Measurements from ENCODE around the gene HOXB7. TPM values are rescaled to one million over a fixed set of nuclear protein-coding genes. Genes with fewer than 3 reads are reported as not detected.

HOXB7 gene
- polyA plus RNA-seq (ENCODE audit: insufficient read length in 4 of 4) = 10 to 100 TPM in 3 of 4 donors, 1 to 10 TPM in 1; 6.0 to 53.3 (median 39.3) TPM

- no peak for DNase-seq (ENCODE audit: low read depth in 4 of 4, low spot score in 3 of 4)
These were observed at the start of gene HOXB7 for GRCh38 chr17:48610282-48611211. TSS of gene HOXB7 (minus strand) at chr17:48611017. CDS start at chr17:48610918, 99 bp downstream.

GRCh38 chr17:48655913-48656312, 45.1 kb upstream of the HOXB7 start:
- DNase-seq (ENCODE audit: low read depth in 4 of 4, low spot score in 3 of 4) = no peak

- DNase-seq (ENCODE audit: low read depth in 4 of 4, low spot score in 3 of 4) = no peak
These were observed 38.9 kb upstream of the HOXB7 start for GRCh38 chr17:48649741-48650140.

- no peak for DNase-seq (ENCODE audit: low read depth in 4 of 4, low spot score in 3 of 4)
These were observed 37.1 kb upstream of the HOXB7 start for GRCh38 chr17:48647963-48648245.

GRCh38 chr17:48647103-48647962, 36.5 kb upstream of the HOXB7 start:
- no peak for DNase-seq (ENCODE audit: low read depth in 4 of 4, low spot score in 3 of 4)

- no peak for DNase-seq (ENCODE audit: low read depth in 4 of 4, low spot score in 3 of 4)
These were observed 35.6 kb upstream of the HOXB7 start for GRCh38 chr17:48646183-48647102.

- DNase-seq (ENCODE audit: low read depth in 4 of 4, low spot score in 3 of 4) = no peak
These were observed 34.9 kb upstream of the HOXB7 start for GRCh38 chr17:48645639-48646182.

- DNase-seq (ENCODE audit: low read depth in 4 of 4, low spot score in 3 of 4) = no peak
These were observed 34.2 kb upstream of the HOXB7 start for GRCh38 chr17:48644910-48645557.

- no peak for DNase-seq (ENCODE audit: low read depth in 4 of 4, low spot score in 3 of 4)
These were observed 33.3 kb upstream of the HOXB7 start for GRCh38 chr17:48644159-48644558.

- DNase-seq (ENCODE audit: low read depth in 4 of 4, low spot score in 3 of 4) = no peak
These were observed 32.8 kb upstream of the HOXB7 start for GRCh38 chr17:48643697-48644012.

GRCh38 chr17:48642843-48643696, 32.3 kb upstream of the HOXB7 start:
- no peak for DNase-seq (ENCODE audit: low read depth in 4 of 4, low spot score in 3 of 4)

- no peak for DNase-seq (ENCODE audit: low read depth in 4 of 4, low spot score in 3 of 4)
These were observed 31.4 kb upstream of the HOXB7 start for GRCh38 chr17:48642059-48642842.

GRCh38 chr17:48641541-48642058, 30.8 kb upstream of the HOXB7 start:
- DNase-seq (ENCODE audit: low read depth in 4 of 4, low spot score in 3 of 4) = no peak

- DNase-seq (ENCODE audit: low read depth in 4 of 4, low spot score in 3 of 4) = no peak
These were observed 30.0 kb upstream of the HOXB7 start for GRCh38 chr17:48640858-48641180.

GRCh38 chr17:48639982-48640857, 29.4 kb upstream of the HOXB7 start:
- no peak for DNase-seq (ENCODE audit: low read depth in 4 of 4, low spot score in 3 of 4)

GRCh38 chr17:48639136-48639535, 28.3 kb upstream of the HOXB7 start:
- no peak for DNase-seq (ENCODE audit: low read depth in 4 of 4, low spot score in 3 of 4)
